ENCODE results near the gene OR9A4. TPM values are rescaled to one million over a fixed set of nuclear protein-coding genes. Genes with fewer than 3 reads are reported as not detected.

Gene OR9A4
- total RNA-seq, 1 experiment from 2014 or later, result not detected

DNA sequence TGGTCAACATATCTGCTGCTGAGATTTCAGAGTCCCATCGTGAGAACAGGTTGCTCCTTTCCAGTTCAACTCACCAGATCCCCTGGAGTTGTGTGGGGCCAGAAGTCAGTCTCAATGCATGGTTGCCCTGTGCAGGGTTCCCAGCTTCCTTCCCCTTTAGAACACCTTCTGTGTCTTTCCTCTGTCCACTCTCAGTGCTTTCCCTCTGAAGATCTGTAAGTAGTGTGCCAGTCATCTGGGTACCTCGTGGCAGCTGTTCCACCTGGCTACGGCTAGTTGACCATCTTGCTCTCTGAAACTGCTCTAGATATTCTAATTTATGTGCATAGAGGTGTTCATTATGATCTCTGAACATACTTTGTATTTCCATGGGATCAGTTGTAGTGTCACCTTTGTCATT, 38.8 kb upstream of the OR9A4 start:
- Histone ChIP-seq H3K79me2 (ENCODE audit: low read length) (no peaks in the 10 kb centered on the region), H3K4me1 (ENCODE audit: insufficient read depth, low read length) (no peaks in the 10 kb centered on the region), H3K27me3 (ENCODE audit: low read length) (peaks cover 27% of the 10 kb centered on the region), H3K9me3 (ENCODE audit: low read length) (no peaks in the 10 kb centered on the region), H3K9ac (ENCODE audit: low read length) (no peak overlapping the region), H3K4me2 (ENCODE audit: low read length) (no peak overlapping the region), H4K20me1 (ENCODE audit: low read length) (no peaks in the 10 kb centered on the region), H3K36me3 (ENCODE audit: low read depth, low read length) (no peaks in the 10 kb centered on the region), H2AFZ (ENCODE audit: low read length) (no peak overlapping the region), H3K9me2 (replicated peaks; ENCODE audit: low read length) (no peaks in the 10 kb centered on the region), H3F3A (ENCODE audit: low read length, unreplicated experiment) (no peaks in the 10 kb centered on the region), H3K4me3 (ENCODE audit: low read length) (no peak overlapping the region), H3K27ac (ENCODE audit: low read length) (no peak overlapping the region)
- TF ChIP-seq, protein P1, sequence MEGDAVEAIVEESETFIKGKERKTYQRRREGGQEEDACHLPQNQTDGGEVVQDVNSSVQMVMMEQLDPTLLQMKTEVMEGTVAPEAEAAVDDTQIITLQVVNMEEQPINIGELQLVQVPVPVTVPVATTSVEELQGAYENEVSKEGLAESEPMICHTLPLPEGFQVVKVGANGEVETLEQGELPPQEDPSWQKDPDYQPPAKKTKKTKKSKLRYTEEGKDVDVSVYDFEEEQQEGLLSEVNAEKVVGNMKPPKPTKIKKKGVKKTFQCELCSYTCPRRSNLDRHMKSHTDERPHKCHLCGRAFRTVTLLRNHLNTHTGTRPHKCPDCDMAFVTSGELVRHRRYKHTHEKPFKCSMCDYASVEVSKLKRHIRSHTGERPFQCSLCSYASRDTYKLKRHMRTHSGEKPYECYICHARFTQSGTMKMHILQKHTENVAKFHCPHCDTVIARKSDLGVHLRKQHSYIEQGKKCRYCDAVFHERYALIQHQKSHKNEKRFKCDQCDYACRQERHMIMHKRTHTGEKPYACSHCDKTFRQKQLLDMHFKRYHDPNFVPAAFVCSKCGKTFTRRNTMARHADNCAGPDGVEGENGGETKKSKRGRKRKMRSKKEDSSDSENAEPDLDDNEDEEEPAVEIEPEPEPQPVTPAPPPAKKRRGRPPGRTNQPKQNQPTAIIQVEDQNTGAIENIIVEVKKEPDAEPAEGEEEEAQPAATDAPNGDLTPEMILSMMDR (conservative IDR thresholded peaks at IDR 0.05; ENCODE audit: low read depth, low read length), result no peak
- no peak for TF ChIP-seq EZH2 (IDR thresholded peaks at IDR 0.05; ENCODE audit: low read length, unreplicated experiment)
- CTCF ChIA-PET, result no interaction called here
- no TSS peak for BruUV-seq (replicated peaks)
- POLR2A ChIA-PET (ENCODE audit: unreplicated experiment), result no interaction called here
- DNase-seq (no peak), ATAC-seq (no peak)
- intact Hi-C loops (cut with micrococcal nuclease), result no loop called here

DNA sequence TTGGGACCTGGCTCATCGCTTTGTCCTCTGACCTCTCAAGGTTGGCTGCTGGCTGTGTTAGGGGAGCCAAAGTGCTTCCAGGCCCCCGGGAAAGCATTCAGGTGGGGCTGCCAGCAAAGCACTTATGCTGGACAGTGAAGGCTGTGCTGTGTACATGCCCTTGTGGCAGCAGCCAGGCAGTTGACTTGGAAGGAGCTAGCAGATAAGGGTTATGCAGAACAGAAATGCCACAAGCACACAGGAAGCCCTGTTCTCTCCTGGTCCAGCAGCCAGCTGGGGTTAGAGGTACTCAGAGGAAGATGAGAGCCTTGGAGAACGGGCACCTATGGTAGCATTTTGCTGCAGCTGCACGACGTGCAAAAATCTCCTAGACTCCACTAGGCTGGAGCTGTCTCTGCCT, 35.2 kb upstream of the OR9A4 start:
- DNase-seq (no peak), ATAC-seq (no peak)
- H3K9me2 ChIP-seq (replicated peaks; ENCODE audit: low read length), result no peaks in the 10 kb centered on the region
- no peaks in the 10 kb centered on the region for H3K4me1 ChIP-seq (ENCODE audit: insufficient read depth, low read length)
- H3K27me3 ChIP-seq (ENCODE audit: low read length), result peaks cover 41% of the 10 kb centered on the region
- H3K4me2 ChIP-seq (ENCODE audit: low read length), result no peak overlapping the region
- H2AFZ ChIP-seq (ENCODE audit: low read length), result no peak overlapping the region
- H3K27ac ChIP-seq (ENCODE audit: low read length), result no peak overlapping the region
- no peak overlapping the region for H3K9ac ChIP-seq (ENCODE audit: low read length)
- H4K20me1 ChIP-seq (ENCODE audit: low read length), result no peaks in the 10 kb centered on the region
- ChIA-PET POLR2A (ENCODE audit: unreplicated experiment) (no interaction called here), CTCF (no interaction called here)
- intact Hi-C loops (cut with micrococcal nuclease), result no loop called here
- no peaks in the 10 kb centered on the region for H3K79me2 ChIP-seq (ENCODE audit: low read length)
- no peaks in the 10 kb centered on the region for H3F3A ChIP-seq (ENCODE audit: low read length, unreplicated experiment)
- no peak overlapping the region for H3K4me3 ChIP-seq (ENCODE audit: low read length)
- no peak for TF ChIP-seq EZH2 (IDR thresholded peaks at IDR 0.05; ENCODE audit: low read length, unreplicated experiment)
- TF ChIP-seq, protein P1 (conservative IDR thresholded peaks at IDR 0.05; ENCODE audit: low read depth, low read length), result no peak
- no peak for TF ChIP-seq EZH2phosphoT487 (IDR thresholded peaks at IDR 0.05; ENCODE audit: borderline replicate concordance, low read length)
- no TSS peak for BruUV-seq (replicated peaks)
- no peaks in the 10 kb centered on the region for H3K36me3 ChIP-seq (ENCODE audit: low read depth, low read length)
- H3K9me3 ChIP-seq (ENCODE audit: low read length), result no peaks in the 10 kb centered on the region

DNA sequence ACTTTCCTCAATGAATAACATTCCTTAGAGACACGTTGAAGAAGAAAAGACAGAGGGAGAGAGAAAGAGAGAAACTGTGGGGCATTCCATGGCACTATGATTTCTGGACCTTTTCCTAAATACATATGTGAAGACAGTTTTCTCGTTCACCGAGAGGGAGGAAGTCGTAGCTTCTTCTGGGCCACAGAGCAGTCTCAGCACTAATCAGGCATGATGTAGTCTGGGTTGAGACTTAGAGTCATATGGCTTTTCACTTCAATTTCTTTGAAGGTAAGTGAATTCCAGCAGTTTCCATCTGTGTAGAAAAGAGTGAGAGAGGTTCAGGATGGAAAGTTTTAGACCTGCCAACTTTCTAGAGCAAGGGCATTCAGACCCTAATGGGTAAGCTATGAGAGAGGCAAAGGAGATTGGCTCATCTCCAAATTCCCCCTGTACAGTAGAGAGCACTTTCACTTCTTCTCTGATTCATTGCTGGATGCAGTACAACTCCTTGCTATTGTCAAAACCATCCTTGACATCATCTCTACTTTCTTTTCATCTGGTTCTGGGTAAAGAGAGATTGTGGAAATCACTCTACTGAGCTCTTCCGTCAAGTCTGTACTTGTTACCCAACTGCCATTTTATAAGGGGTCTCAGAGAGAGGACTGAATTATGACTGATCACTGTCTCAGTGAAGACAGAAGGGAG, 31.5 kb upstream of the OR9A4 start:
- Histone ChIP-seq H3K36me3 (ENCODE audit: low read depth, low read length) (no peaks in the 10 kb centered on the region), H3K27me3 (ENCODE audit: low read length) (peaks cover 41% of the 10 kb centered on the region), H4K20me1 (ENCODE audit: low read length) (no peaks in the 10 kb centered on the region), H3K79me2 (ENCODE audit: low read length) (no peaks in the 10 kb centered on the region), H3K9me3 (ENCODE audit: low read length) (no peaks in the 10 kb centered on the region), H2AFZ (ENCODE audit: low read length) (no peak overlapping the region), H3K4me2 (ENCODE audit: low read length) (no peak overlapping the region), H3K9ac (ENCODE audit: low read length) (no peak overlapping the region), H3K27ac (ENCODE audit: low read length) (no peak overlapping the region), H3K9me2 (replicated peaks; ENCODE audit: low read length) (no peaks in the 10 kb centered on the region), H3K4me3 (ENCODE audit: low read length) (no peak overlapping the region), H3F3A (ENCODE audit: low read length, unreplicated experiment) (no peaks in the 10 kb centered on the region), H3K4me1 (ENCODE audit: insufficient read depth, low read length) (no peaks in the 10 kb centered on the region)
- no TSS peak for BruUV-seq (replicated peaks)
- intact Hi-C loops (cut with micrococcal nuclease), result no loop called here
- ATAC-seq, result no peak
- POLR2A ChIA-PET (ENCODE audit: unreplicated experiment), result no interaction called here
- CTCF ChIA-PET, result no interaction called here
- no peak for DNase-seq
- TF ChIP-seq EZH2phosphoT487 (IDR thresholded peaks at IDR 0.05; ENCODE audit: borderline replicate concordance, low read length), result no peak
- TF ChIP-seq, protein P1 (conservative IDR thresholded peaks at IDR 0.05; ENCODE audit: low read depth, low read length), result no peak
- TF ChIP-seq EZH2 (IDR thresholded peaks at IDR 0.05; ENCODE audit: low read length, unreplicated experiment), result no peak

All from PC-3 (cell line).